CD14-positive monocyte (primary cell): ENCODE data around the gene RASAL2. TPM values are rescaled to one million over a fixed set of nuclear protein-coding genes. Genes with fewer than 3 reads are reported as not detected.

Experiments
- DNase-seq, 3 donors: peaks; one replicate each; pipeline ENCODE4 v3.0.0-alpha.2; 2011 to 2022
- H2AFZ ChIP-seq: 2 replicates; pipeline ENCODE4 v1.6.0; 2012; ENCODE audit warnings: mild to moderate bottlenecking, low read depth, low read length, inconsistent platforms; ENCODE audit not compliant: insufficient read depth, poor library complexity, severe bottlenecking
- H3K27ac ChIP-seq, 2 donors: 1 replicate in 1 of 2; 2 replicates in 1 of 2; pipeline ENCODE4 v1.5.1; 2012 to 2013; ENCODE audit warnings: low read length in 2 of 2, control low read depth in 1 of 2, inconsistent platforms in 1 of 2, low read depth in 1 of 2, mild to moderate bottlenecking in 1 of 2
- H3K27me3 ChIP-seq, 2 donors: one replicate each; pipeline versions ENCODE4 v1.6.0 to v1.6.1; 2011 to 2013; ENCODE audit warnings: low read length in 2 of 2; ENCODE audit not compliant: control insufficient read depth in 2 of 2, insufficient read depth in 2 of 2
- H3K36me3 ChIP-seq, 2 donors: replicated peaks in 1 of 2; 1 replicate in 1 of 2; 2 replicates in 1 of 2; pipeline versions ENCODE4 v1.5.1 to v1.6.1; 2012 to 2013; ENCODE audit warnings: low read length in 2 of 2, control low read depth in 1 of 2, inconsistent platforms in 1 of 2, mild to moderate bottlenecking in 1 of 2; ENCODE audit not compliant: insufficient read depth in 2 of 2, control insufficient read depth in 1 of 2
- H3K4me1 ChIP-seq, 2 donors: 1 replicate in 1 of 2; 2 replicates in 1 of 2; pipeline versions ENCODE4 v1.5.1 to v1.6.1; 2012 to 2013; ENCODE audit warnings: low read length in 2 of 2, control low read depth in 1 of 2, inconsistent platforms in 1 of 2, mild to moderate bottlenecking in 1 of 2, moderate library complexity in 1 of 2; ENCODE audit not compliant: insufficient read depth in 2 of 2, control insufficient read depth in 1 of 2
- H3K4me2 ChIP-seq: replicated peaks from 2 replicates; pipeline ENCODE3; 2012; ENCODE audit warnings: low read length, moderate library complexity, mild to moderate bottlenecking; ENCODE audit not compliant: poor library complexity, severe bottlenecking; ENCODE audit errors: extremely low read depth
- H3K4me3 ChIP-seq, 3 experiments: fragments of 200-600 bp in 1 of 3; sonication (generic) in 1 of 3; replicated peaks in 1 of 3; 1 replicate in 2 of 3; 2 replicates in 1 of 3; pipeline ENCODE4 v1.5.1; 2011 to 2013; ENCODE audit warnings: low read length in 3 of 3, mild to moderate bottlenecking in 3 of 3, control low read depth in 2 of 3, low read depth in 2 of 3, inconsistent platforms in 1 of 3, moderate library complexity in 1 of 3
- H3K79me2 ChIP-seq: 2 replicates; pipeline ENCODE4 v1.6.0; 2012; ENCODE audit warnings: mild to moderate bottlenecking, control low read depth, inconsistent platforms, low read length, moderate library complexity; ENCODE audit not compliant: insufficient read depth
- H3K9ac ChIP-seq: 2 replicates; pipeline ENCODE4 v1.6.0; 2017; ENCODE audit warnings: low read length, mild to moderate bottlenecking; ENCODE audit not compliant: insufficient read depth, poor library complexity, severe bottlenecking
- H3K9me3 ChIP-seq, 2 donors: replicated peaks in 1 of 2; 1 replicate in 1 of 2; 2 replicates in 1 of 2; pipeline versions ENCODE4 v1.5.1 to v1.6.1; 2012 to 2013; ENCODE audit warnings: low read length in 2 of 2, control low read depth in 1 of 2; ENCODE audit not compliant: control insufficient read depth in 1 of 2, insufficient read depth in 1 of 2
- H4K20me1 ChIP-seq: 2 replicates; pipeline ENCODE4 v1.6.0; 2012; ENCODE audit warnings: mild to moderate bottlenecking, low read length, control low read depth, moderate library complexity; ENCODE audit not compliant: insufficient read depth
- H3K27ac Mint-ChIP-seq, 7 donors: one replicate each; pipeline ENCODE4 v1.8.0; 2020; ENCODE audit warnings: mild to moderate bottlenecking in 7 of 7, mixed read lengths in 7 of 7, moderate library complexity in 6 of 7, inconsistent platforms in 2 of 7
- H3K27me3 Mint-ChIP-seq, 3 donors: one replicate each; pipeline ENCODE4 v1.8.0; 2021 to 2022; ENCODE audit warnings: low read depth in 3 of 3, mild to moderate bottlenecking in 3 of 3, mixed read lengths in 3 of 3, moderate library complexity in 3 of 3, inconsistent platforms in 1 of 3
- H3K36me3 Mint-ChIP-seq, 2 donors: one replicate each; pipeline ENCODE4 v1.8.0; 2020; ENCODE audit warnings: mixed read lengths in 2 of 2, inconsistent platforms in 1 of 2, mild to moderate bottlenecking in 1 of 2
- H3K4me1 Mint-ChIP-seq: one replicate; pipeline ENCODE4 v1.8.0; 2020; ENCODE audit warnings: mild to moderate bottlenecking, mixed read lengths
- H3K4me3 Mint-ChIP-seq, 2 donors: one replicate each; pipeline ENCODE4 v1.8.0; 2020; ENCODE audit warnings: mild to moderate bottlenecking in 2 of 2, mixed read lengths in 2 of 2, moderate library complexity in 1 of 2
- H3K9me3 Mint-ChIP-seq, 7 donors: one replicate each; pipeline ENCODE4 v1.8.0; 2020 to 2022; ENCODE audit warnings: mixed read lengths in 7 of 7, mild to moderate bottlenecking in 6 of 7, moderate library complexity in 6 of 7, inconsistent platforms in 2 of 7
- WGBS: methylation state at CpG from one replicate; pipeline ENCODE4 v1.1.5; 2013; ENCODE audit warnings: missing lambda C conversion rate; ENCODE audit not compliant: insufficient coverage; 5-methylcytosine and 5-hydroxymethylcytosine counted together
- intact Hi-C, 2 donors: fragments of 100-400 bp; cut with micrococcal nuclease; formaldehyde crosslinking; loops; one replicate each; pipeline versions ENCODE4 v1.15.0 to v1.15.1; 2023
- polyA plus RNA-seq, 3 donors: library from polyadenylated mRNA; depleted of rRNA in 1 of 3; unstranded in 2 of 3; stranded (reverse) in 1 of 3; fragments of 300-500 nt in 2 of 3; fragments of >200 nt in 1 of 3; fragmentation: Illumina TruSeq in 2 of 3; gene quantifications; 1 replicate in 2 of 3; 2 replicates in 1 of 3; pipeline ENCODE4 v1.2.3, GENCODE V29; 2012 to 2021
- TF ChIP-seq, protein P1 (sequence below): fragments of 200-600 bp; IDR thresholded peaks from one replicate; pipeline ENCODE4 v1.8.0; 2022; ENCODE audit warnings: antibody characterized with exemption, mild to moderate bottlenecking

RASAL2 gene
- polyA plus RNA-seq, 3 donors: 0.15 to 1.00 (median 0.63) TPM

DNA sequence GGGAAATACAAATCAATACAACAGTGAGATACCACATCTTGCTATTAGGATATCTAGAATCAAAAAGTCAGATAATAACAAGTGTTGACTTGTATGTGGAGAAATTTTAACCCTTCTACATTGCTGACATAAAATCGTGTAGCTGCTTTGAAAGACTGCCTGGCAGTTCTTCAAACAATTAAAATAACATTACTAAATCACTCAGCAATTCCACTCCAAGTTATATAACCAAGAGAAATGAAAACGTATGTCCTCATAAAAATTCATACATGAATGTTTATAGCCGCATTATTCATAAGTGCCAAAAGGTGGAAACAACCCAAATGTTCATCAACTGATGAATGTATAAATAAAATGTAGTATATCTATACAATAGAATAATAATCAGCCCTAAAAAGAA lies 164.6 kb downstream of the RASAL2 start:
- Histone ChIP-seq H4K20me1 (no peaks in the 10 kb centered on the region), H3K36me3 (no peaks in the 10 kb centered on the region), H3K27me3 (no peaks in the 10 kb centered on the region), H2AFZ (no peak overlapping the region), H3K4me3 (no peak overlapping the region), H3K79me2 (no peaks in the 10 kb centered on the region), H3K9ac (no peak overlapping the region), H3K4me2 (no peak overlapping the region), H3K27ac (no peak overlapping the region), H3K4me1 (no peaks in the 10 kb centered on the region), H3K9me3 (peaks cover 0 to 2% of the 10 kb centered on the region in 2 donors)
- H3K9me3 Mint-ChIP-seq: peaks cover 6 to 18% (median 9%) of the 10 kb centered on the region in 7 donors
- intact Hi-C loops: no loop called here
- no peak overlapping the region for H3K4me3 Mint-ChIP-seq
- no peaks in the 10 kb centered on the region for H3K4me1 Mint-ChIP-seq
- no peaks in the 10 kb centered on the region for H3K36me3 Mint-ChIP-seq
- DNase-seq: no peak
- TF ChIP-seq, protein P1, sequence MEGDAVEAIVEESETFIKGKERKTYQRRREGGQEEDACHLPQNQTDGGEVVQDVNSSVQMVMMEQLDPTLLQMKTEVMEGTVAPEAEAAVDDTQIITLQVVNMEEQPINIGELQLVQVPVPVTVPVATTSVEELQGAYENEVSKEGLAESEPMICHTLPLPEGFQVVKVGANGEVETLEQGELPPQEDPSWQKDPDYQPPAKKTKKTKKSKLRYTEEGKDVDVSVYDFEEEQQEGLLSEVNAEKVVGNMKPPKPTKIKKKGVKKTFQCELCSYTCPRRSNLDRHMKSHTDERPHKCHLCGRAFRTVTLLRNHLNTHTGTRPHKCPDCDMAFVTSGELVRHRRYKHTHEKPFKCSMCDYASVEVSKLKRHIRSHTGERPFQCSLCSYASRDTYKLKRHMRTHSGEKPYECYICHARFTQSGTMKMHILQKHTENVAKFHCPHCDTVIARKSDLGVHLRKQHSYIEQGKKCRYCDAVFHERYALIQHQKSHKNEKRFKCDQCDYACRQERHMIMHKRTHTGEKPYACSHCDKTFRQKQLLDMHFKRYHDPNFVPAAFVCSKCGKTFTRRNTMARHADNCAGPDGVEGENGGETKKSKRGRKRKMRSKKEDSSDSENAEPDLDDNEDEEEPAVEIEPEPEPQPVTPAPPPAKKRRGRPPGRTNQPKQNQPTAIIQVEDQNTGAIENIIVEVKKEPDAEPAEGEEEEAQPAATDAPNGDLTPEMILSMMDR: no peak
- H3K27ac Mint-ChIP-seq: no peak overlapping the region
- no CpG with 5 or more reads among the region's 3 CpGs for WGBS
- no peaks in the 10 kb centered on the region for H3K27me3 Mint-ChIP-seq

DNA sequence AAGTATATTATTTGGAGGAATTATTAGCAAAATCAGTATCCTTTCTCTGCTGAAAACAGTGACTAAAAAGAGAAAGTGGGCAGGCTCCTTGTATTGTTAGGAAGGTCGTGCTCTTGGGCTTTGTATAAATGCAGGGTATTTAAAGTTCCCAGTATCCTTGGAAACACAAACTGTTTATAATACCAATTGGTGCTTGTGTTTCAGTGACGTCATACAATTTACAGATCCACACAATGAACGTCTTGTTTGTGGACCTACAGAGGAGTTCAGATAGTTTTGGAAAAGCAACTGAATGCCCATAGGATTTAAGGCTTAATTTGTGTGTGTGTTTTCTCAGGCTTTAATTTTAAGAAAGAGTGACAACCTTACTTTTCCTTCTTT lies 168.2 kb downstream of the RASAL2 start:
- intact Hi-C loops: no loop called here
- Mint-ChIP-seq H3K4me3 (no peak overlapping the region), H3K9me3 (peaks cover 0 to 6% (median 3%) of the 10 kb centered on the region in 7 donors), H3K27ac (no peak overlapping the region), H3K4me1 (peaks cover 2% of the 10 kb centered on the region), H3K36me3 (no peaks in the 10 kb centered on the region), H3K27me3 (no peaks in the 10 kb centered on the region)
- H3K4me3 ChIP-seq: no peak overlapping the region
- no peak overlapping the region for H3K27ac ChIP-seq
- no peaks in the 10 kb centered on the region for H3K9me3 ChIP-seq
- no peaks in the 10 kb centered on the region for H4K20me1 ChIP-seq
- H2AFZ ChIP-seq: no peak overlapping the region
- no peaks in the 10 kb centered on the region for H3K27me3 ChIP-seq
- no peaks in the 10 kb centered on the region for H3K4me1 ChIP-seq
- TF ChIP-seq, protein P1: no peak
- no peaks in the 10 kb centered on the region for H3K79me2 ChIP-seq
- no peak for DNase-seq
- H3K36me3 ChIP-seq: no peaks in the 10 kb centered on the region
- WGBS: no CpG with 5 or more reads among the region's 3 CpGs
- H3K9ac ChIP-seq: no peak overlapping the region
- no peak overlapping the region for H3K4me2 ChIP-seq
